ENCODE measurements around the gene ZNF423.
A peak's percentile ranks its signal among the peaks of the same experiment; 100 is the strongest.

The ZNF423 gene

DNA sequence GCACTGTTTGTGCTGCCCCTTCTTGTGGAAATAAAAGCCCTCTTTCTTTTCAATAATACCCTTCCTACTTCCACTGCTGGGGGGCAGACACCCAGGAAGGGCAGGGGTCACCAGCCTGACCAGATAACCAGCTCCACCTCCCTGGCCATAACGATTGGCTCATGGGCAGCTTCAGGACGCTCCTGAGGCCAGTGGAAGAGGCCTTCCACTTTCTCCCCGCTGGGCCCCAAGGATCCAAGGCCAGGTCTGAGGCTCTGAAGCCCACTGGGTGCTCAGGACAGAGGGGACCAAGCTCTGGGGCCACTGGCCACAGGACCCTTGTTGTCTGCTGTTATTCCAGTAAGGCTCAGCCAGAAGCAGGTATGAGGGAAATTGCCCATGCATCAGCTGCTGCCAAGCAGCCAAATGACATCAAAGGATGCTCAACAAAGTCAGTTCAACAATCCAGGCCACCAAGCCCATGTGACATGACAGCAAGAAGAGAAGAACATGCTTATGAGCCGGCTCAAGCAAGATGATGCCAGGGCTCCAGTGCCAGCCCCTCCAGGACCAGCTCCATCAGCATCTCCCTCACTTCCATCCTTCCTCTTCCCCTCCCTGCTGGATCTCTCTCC is 238.8 kb downstream of the ZNF423 start:
- no peak for DNase-seq (ENCODE audit: extremely low read depth, low read depth)
- no peak for TF ChIP-seq CTCF (IDR thresholded peaks at IDR 0.05; ENCODE audit: low read depth, low read length)

GRCh38 chr16:49615576-49615975 is 240.3 kb downstream of the ZNF423 start:
- no peak for DNase-seq (ENCODE audit: extremely low read depth, low read depth)

DNA sequence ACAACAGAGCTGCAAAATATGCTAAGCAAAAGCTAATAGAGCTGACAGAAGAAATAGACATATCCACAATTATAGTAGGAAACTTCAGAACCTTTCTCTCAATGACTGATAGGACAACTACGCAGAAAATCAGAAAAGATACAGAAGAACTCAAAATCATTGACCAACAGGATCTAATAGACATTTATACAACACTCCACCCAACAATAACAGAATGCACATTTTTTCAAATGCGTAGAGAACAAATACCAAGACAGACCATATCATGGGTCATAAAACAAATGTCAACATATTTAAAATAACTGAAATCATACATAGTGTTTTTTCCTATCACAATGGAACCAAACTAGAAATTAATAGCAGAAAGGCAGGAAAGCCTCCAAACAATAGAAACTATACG is 244.9 kb downstream of the ZNF423 start:
- TF ChIP-seq CTCF (IDR thresholded peaks at IDR 0.05; ENCODE audit: low read depth, low read length), result no peak
- no peak for DNase-seq (ENCODE audit: extremely low read depth, low read depth)

More at GRCh38 chr16:49615576-49615975, 240.3 kb downstream of the ZNF423 start:
- no peak for TF ChIP-seq CTCF (IDR thresholded peaks at IDR 0.05; ENCODE audit: low read depth, low read length)

DNA sequence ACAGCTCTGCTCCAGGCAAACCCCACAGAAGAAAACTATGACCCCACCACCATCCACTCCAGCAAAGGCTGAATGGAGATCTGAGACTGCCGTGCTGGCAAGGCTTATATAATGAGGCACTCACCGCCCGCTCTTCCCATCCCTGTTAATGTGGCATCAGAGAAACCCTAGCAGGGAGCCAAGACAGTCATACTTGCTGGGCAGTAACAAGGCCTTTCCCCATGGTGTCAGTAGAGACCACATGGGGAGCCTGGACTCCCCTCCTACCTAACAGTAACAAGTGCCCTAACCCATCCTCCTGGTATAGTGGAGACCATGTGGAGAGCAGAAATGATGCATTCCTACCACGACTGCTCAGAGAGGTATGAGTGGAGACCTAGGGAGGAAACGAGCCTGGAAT is 247.1 kb downstream of the ZNF423 start:
- DNase-seq (ENCODE audit: extremely low read depth, low read depth), result no peak
- TF ChIP-seq CTCF (IDR thresholded peaks at IDR 0.05; ENCODE audit: low read depth, low read length), result peak; percentile 77

GRCh38 chr16:49608098-49608497 is 247.8 kb downstream of the ZNF423 start:
- no peak for TF ChIP-seq CTCF (IDR thresholded peaks at IDR 0.05; ENCODE audit: low read depth, low read length)
- DNase-seq (ENCODE audit: extremely low read depth, low read depth), result no peak

GRCh38 chr16:49605536-49606254 is 250.2 kb downstream of the ZNF423 start:
- no peak for TF ChIP-seq CTCF (IDR thresholded peaks at IDR 0.05; ENCODE audit: low read depth, low read length)
- no peak for DNase-seq (ENCODE audit: extremely low read depth, low read depth)

DNA sequence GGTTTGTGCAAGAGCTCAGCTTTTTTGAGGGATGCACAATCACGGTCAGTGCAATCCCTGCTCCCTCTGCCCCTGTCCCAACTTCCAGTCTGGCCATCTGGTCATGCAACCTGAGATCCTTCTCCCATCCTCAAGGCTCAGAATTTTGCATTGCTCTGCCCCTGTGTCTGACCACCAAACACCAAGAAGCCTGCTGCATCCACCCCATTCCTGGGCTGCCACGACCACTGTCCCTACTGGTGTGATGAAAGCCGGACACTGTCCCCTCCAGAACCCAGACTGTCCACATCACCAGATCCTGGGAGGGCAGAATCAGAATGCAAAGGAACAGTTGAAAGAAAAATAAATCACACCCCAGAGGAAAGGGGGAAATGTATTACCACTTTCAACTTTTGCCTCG is 251.3 kb downstream of the ZNF423 start:
- TF ChIP-seq CTCF (IDR thresholded peaks at IDR 0.05; ENCODE audit: low read depth, low read length), result no peak
- DNase-seq (ENCODE audit: extremely low read depth, low read depth), result no peak

Measured in AG09319 (cell line).